Astrocyte (in vitro differentiated cells and primary cell): Measurements from ENCODE around the gene NRG2. TPM values are rescaled to one million over a fixed set of nuclear protein-coding genes. Genes with fewer than 3 reads are reported as not detected.

ENCODE experiments used
- DNase-seq: peaks from one replicate; pipeline ENCODE4 v3.0.0-alpha.2; 2010; ENCODE audit warnings: low read depth
- FAIRE-seq: peaks from 2 replicates; lab custom pipeline; 2011; peaks lifted over from hg19 to GRCh38; lab: Jason Lieb, UNC
- H2AFZ ChIP-seq: 2 replicates; pipeline ENCODE4 v1.6.0; 2012; ENCODE audit warnings: low read depth, low read length, inconsistent platforms
- H3K27ac ChIP-seq: 2 replicates; pipeline ENCODE4 v1.5.1; 2011; ENCODE audit warnings: low read depth, low read length, inconsistent platforms
- H3K27me3 ChIP-seq: 2 replicates; pipeline ENCODE4 v1.6.0; 2011; ENCODE audit warnings: low read length, inconsistent platforms; ENCODE audit not compliant: insufficient read depth
- H3K36me3 ChIP-seq: 2 replicates; pipeline ENCODE4 v1.5.1; 2011; ENCODE audit warnings: low read length, inconsistent platforms; ENCODE audit not compliant: insufficient read depth
- H3K4me1 ChIP-seq: 2 replicates; pipeline ENCODE4 v1.5.1; 2011; ENCODE audit warnings: low read length, inconsistent platforms; ENCODE audit not compliant: insufficient read depth
- H3K4me2 ChIP-seq: 2 replicates; pipeline ENCODE4 v1.6.0; 2012; ENCODE audit warnings: low read length, inconsistent platforms
- H3K4me3 ChIP-seq: 2 replicates; pipeline ENCODE4 v1.5.1; 2011; ENCODE audit warnings: low read depth, mild to moderate bottlenecking, low read length, inconsistent platforms; ENCODE audit not compliant: insufficient read depth
- H3K79me2 ChIP-seq: 2 replicates; pipeline ENCODE4 v1.6.0; 2012; ENCODE audit warnings: mild to moderate bottlenecking, low read length, inconsistent platforms; ENCODE audit not compliant: insufficient read depth
- H3K9ac ChIP-seq: 2 replicates; pipeline ENCODE4 v1.6.0; 2012; ENCODE audit warnings: mild to moderate bottlenecking, low read length, inconsistent platforms
- H3K9me3 ChIP-seq: 2 replicates; pipeline ENCODE4 v1.5.1; 2012; ENCODE audit warnings: low read depth, mild to moderate bottlenecking, low read length, inconsistent platforms; ENCODE audit not compliant: insufficient read depth
- H4K20me1 ChIP-seq: 2 replicates; pipeline ENCODE4 v1.6.0; 2012; ENCODE audit warnings: low read length, inconsistent platforms; ENCODE audit not compliant: insufficient read depth
- H3K27ac Mint-ChIP-seq: one replicate; pipeline ENCODE4 v1.8.0; 2021; ENCODE audit warnings: mild to moderate bottlenecking, mixed read lengths; ENCODE audit not compliant: unreplicated experiment
- H3K27me3 Mint-ChIP-seq: one replicate; pipeline ENCODE4 v1.8.0; 2021; ENCODE audit warnings: low read depth, mixed read lengths; ENCODE audit not compliant: unreplicated experiment
- H3K36me3 Mint-ChIP-seq: one replicate; pipeline ENCODE4 v1.8.0; 2021; ENCODE audit warnings: low read depth, mixed read lengths; ENCODE audit not compliant: unreplicated experiment
- H3K4me1 Mint-ChIP-seq: one replicate; pipeline ENCODE4 v1.8.0; 2021; ENCODE audit warnings: low read depth, mixed read lengths; ENCODE audit not compliant: unreplicated experiment
- H3K4me3 Mint-ChIP-seq: one replicate; pipeline ENCODE4 v1.8.0; 2021; ENCODE audit warnings: mild to moderate bottlenecking, moderate library complexity, mixed read lengths; ENCODE audit not compliant: unreplicated experiment
- H3K9me3 Mint-ChIP-seq: one replicate; pipeline ENCODE4 v1.8.0; 2021; ENCODE audit warnings: mild to moderate bottlenecking, mixed read lengths; ENCODE audit not compliant: unreplicated experiment
- EZH2 ChIP-seq: IDR thresholded peaks from 2 replicates; pipeline ENCODE4 v1.6.1; 2012; ENCODE audit warnings: mild to moderate bottlenecking, low read length, inconsistent platforms; ENCODE audit not compliant: insufficient read depth
- total RNA-seq: library from RNA; stranded (reverse); gene quantifications from 2 replicates; pipeline ENCODE4 v1.2.1, GENCODE V29; 2021
- TF ChIP-seq, protein P1 (sequence below): IDR thresholded peaks from 2 replicates; pipeline ENCODE4 v1.5.1; 2011; ENCODE audit warnings: low read depth, mild to moderate bottlenecking, inconsistent platforms, low read length, moderate library complexity; ENCODE audit not compliant: insufficient read depth

The NRG2 gene
- total RNA-seq, 1 donor from 2014 or later, result 0.54 TPM

DNA sequence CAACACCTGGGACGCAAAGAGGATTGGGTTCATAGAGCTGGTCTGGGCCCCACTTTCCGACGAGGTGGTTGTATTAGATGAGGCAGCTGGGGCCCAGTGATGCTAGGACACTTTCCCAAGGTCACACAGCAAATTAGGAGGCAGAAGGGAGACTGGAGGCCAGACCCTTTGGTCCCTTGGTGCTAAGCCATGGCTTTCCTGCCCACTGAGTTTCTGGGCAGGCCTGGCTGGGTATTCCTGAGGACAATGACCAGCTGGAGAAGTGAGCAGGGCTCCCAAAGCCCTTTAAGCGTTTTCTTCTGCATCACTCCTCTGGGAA lies 181.3 kb downstream of the NRG2 start:
- Histone ChIP-seq H3K9ac (no peak overlapping the region), H3K27me3 (peaks cover 20% of the 10 kb centered on the region), H3K79me2 (no peaks in the 10 kb centered on the region), H3K4me1 (no peaks in the 10 kb centered on the region), H3K9me3 (no peaks in the 10 kb centered on the region), H3K36me3 (no peaks in the 10 kb centered on the region), H3K4me3 (no peak overlapping the region), H3K4me2 (no peak overlapping the region), H3K27ac (no peak overlapping the region), H4K20me1 (no peaks in the 10 kb centered on the region), H2AFZ (no peak overlapping the region)
- DNase-seq, result no peak
- no peak for FAIRE-seq
- Mint-ChIP-seq H3K27ac (no peak overlapping the region), H3K9me3 (no peaks in the 10 kb centered on the region), H3K4me1 (no peaks in the 10 kb centered on the region), H3K36me3 (peaks cover 2% of the 10 kb centered on the region), H3K27me3 (peaks cover 47% of the 10 kb centered on the region), H3K4me3 (no peak overlapping the region)
- TF ChIP-seq, protein P1, sequence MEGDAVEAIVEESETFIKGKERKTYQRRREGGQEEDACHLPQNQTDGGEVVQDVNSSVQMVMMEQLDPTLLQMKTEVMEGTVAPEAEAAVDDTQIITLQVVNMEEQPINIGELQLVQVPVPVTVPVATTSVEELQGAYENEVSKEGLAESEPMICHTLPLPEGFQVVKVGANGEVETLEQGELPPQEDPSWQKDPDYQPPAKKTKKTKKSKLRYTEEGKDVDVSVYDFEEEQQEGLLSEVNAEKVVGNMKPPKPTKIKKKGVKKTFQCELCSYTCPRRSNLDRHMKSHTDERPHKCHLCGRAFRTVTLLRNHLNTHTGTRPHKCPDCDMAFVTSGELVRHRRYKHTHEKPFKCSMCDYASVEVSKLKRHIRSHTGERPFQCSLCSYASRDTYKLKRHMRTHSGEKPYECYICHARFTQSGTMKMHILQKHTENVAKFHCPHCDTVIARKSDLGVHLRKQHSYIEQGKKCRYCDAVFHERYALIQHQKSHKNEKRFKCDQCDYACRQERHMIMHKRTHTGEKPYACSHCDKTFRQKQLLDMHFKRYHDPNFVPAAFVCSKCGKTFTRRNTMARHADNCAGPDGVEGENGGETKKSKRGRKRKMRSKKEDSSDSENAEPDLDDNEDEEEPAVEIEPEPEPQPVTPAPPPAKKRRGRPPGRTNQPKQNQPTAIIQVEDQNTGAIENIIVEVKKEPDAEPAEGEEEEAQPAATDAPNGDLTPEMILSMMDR, result no peak
- no peak for TF ChIP-seq EZH2

DNA sequence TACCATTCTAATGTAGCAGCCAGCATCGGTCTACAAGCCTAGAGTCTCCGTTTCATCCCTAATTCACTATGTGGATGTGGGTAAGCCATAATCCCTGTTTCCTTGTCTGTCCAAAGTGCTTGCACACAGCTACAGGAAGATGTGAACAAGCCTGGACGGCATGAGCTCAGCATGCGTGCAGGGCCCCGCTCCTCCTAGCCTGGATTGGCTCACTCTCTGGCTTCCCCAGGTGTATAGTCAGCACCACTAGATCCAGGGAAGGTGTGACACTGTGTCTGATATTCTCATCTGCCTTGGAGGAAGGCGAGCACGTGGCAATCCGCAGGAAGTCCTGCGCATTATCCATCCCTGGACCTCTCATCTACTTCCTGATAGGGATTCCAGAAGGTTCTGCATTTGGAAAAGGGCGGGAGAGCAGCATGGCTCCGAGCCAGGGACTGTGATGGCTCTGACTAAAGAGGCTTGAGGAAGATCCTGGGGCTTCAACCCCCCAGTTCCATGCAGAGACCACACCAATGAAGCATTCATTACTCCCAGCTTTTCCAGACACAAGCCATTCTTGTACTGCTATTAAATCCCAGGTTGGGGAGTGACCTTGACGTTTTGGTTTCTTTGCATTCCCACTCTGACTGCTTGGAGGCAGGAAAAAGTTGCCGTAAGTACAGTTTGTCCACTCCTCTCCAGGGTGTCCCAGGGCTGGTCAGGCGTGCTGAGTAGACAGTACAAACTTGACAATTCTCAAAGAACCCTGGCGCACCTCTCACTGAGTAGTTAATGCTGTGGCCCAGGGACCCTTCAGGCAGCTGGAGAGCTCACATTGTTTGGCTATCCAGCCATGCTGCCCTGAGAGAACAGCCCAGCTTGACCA lies 181.8 kb downstream of the NRG2 start:
- Histone ChIP-seq H3K4me2 (no peak overlapping the region), H3K9ac (no peak overlapping the region), H3K36me3 (no peaks in the 10 kb centered on the region), H3K4me1 (no peaks in the 10 kb centered on the region), H3K9me3 (no peaks in the 10 kb centered on the region), H3K4me3 (no peak overlapping the region), H3K79me2 (no peaks in the 10 kb centered on the region), H3K27me3 (peaks cover 15% of the 10 kb centered on the region), H4K20me1 (no peaks in the 10 kb centered on the region), H3K27ac (no peak overlapping the region), H2AFZ (no peak overlapping the region)
- Mint-ChIP-seq H3K9me3 (no peaks in the 10 kb centered on the region), H3K36me3 (peaks cover 2% of the 10 kb centered on the region), H3K4me1 (no peaks in the 10 kb centered on the region), H3K4me3 (no peak overlapping the region), H3K27ac (no peak overlapping the region), H3K27me3 (peaks cover 41% of the 10 kb centered on the region)
- FAIRE-seq, result no peak
- no peak for TF ChIP-seq EZH2
- TF ChIP-seq, protein P1, result no peak
- no peak for DNase-seq

GRCh38 chr5:139859013-139859412 lies 184.1 kb downstream of the NRG2 start:
- no peaks in the 10 kb centered on the region for H4K20me1 ChIP-seq
- H3K9me3 ChIP-seq, result no peaks in the 10 kb centered on the region
- DNase-seq (no peak), FAIRE-seq (no peak)
- Mint-ChIP-seq H3K4me1 (no peaks in the 10 kb centered on the region), H3K9me3 (no peaks in the 10 kb centered on the region), H3K27me3 (peaks cover 27% of the 10 kb centered on the region), H3K36me3 (no peaks in the 10 kb centered on the region), H3K27ac (no peak overlapping the region), H3K4me3 (no peak overlapping the region)
- no peak overlapping the region for H3K27ac ChIP-seq
- TF ChIP-seq EZH2, result no peak
- TF ChIP-seq, protein P1, result no peak
- H3K4me1 ChIP-seq, result no peaks in the 10 kb centered on the region
- no peak overlapping the region for H3K9ac ChIP-seq
- H3K79me2 ChIP-seq, result no peaks in the 10 kb centered on the region
- no peak overlapping the region for H3K4me2 ChIP-seq
- H2AFZ ChIP-seq, result no peak overlapping the region
- peaks cover 12% of the 10 kb centered on the region for H3K27me3 ChIP-seq
- no peak overlapping the region for H3K4me3 ChIP-seq
- H3K36me3 ChIP-seq, result no peaks in the 10 kb centered on the region
